ENCODE measurements around the gene PRX. TPM values are rescaled to one million over a fixed set of nuclear protein-coding genes. Genes with fewer than 3 reads are reported as not detected.

Gene PRX
- total RNA-seq, 1 experiment from 2014 or later: 2.5 TPM

DNA sequence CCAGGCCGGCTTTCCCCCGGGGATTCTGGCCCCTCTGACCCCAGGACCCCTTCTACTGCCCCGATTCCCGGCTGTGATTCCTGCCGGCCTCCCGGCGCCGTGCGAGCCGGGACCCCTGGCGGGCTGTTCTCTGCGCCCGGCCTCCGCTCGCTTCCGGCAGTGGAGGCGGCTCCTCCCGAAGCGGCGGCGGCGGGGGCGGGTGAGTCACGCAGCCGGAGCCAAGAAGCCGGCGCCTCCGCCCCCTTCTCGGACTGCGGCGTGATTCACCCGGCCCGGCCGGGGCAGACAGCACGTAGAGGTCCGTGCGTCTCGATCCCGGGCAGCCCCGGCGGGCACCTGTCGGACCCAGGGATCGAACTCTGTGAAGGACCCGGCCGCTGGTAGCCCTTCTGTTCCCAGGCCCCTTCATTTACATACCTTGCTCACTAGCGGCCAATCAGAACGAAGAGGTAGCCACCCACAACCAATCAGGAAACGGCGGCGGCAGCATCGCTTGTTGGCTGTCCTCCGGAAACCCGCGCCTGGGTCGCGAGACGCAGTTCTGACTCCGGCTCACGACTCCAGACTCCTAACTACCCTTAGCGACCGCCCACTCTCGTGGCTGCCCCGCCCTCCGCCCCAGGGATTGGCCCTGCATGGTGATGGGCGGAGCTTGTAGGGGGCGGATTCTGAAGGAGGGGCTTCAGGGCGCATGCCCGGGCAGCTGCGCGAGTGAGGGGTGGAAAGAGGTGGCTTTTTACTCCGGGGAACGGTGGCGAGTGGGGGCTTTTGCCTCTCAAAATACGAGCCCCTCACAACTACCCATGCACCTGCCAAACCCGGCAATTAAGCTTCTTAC lies 12.5 kb upstream of the PRX start, which contains the start of gene SERTAD1:
Gene SERTAD1, minus strand, starts transcription at position 543 of the 838 bp plus-strand sequence. CDS start 2,446 bp downstream, outside the sequence.
- peak within 1 kb of the TSS; percentile 68 for H3K4me3 ChIP-seq (ENCODE audit: low read depth, low read length, poor library complexity, severe bottlenecking)
- peak within 1 kb of the TSS; percentile 91 for H3K27ac ChIP-seq (ENCODE audit: low read depth, low read length, poor library complexity, severe bottlenecking)
- intact Hi-C loops (cut with micrococcal nuclease; ENCODE audit: unreplicated experiment): loop anchor here (5.0 kb wide), 2 partner anchors 97 to 123 kb away; no protein-coding TSS in a partner anchor
- TSS peak; percentile 59 for BruUV-seq (replicated peaks)
- peaks cover 6% of the 10 kb centered on the region for H3K4me1 ChIP-seq (ENCODE audit: insufficient read depth, low read length, poor library complexity, severe bottlenecking)
- CTCF ChIA-PET: no interaction called here
- no peaks in the 10 kb centered on the region for H3K27me3 ChIP-seq (replicated peaks; ENCODE audit: insufficient read depth, low read depth, low read length, poor library complexity)
- peaks cover 10% of the 10 kb centered on the region for H3K36me3 ChIP-seq (ENCODE audit: insufficient read depth, low read length, poor library complexity, severe bottlenecking)
- peak; percentile 100 for DNase-seq (ENCODE audit: low spot score)
- POLR2A ChIA-PET (ENCODE audit: low non-redundant PET): interaction anchor here (0.6 to 1.4 kb wide), 3 partner anchors 17 to 1899 kb away, joined by 3 to 5 read pairs (median 5); no protein-coding TSS in a partner anchor
- H3K9me3 ChIP-seq (ENCODE audit: low read depth, low read length, poor library complexity, severe bottlenecking): no peaks in the 10 kb centered on the region
- TF ChIP-seq, protein P1, sequence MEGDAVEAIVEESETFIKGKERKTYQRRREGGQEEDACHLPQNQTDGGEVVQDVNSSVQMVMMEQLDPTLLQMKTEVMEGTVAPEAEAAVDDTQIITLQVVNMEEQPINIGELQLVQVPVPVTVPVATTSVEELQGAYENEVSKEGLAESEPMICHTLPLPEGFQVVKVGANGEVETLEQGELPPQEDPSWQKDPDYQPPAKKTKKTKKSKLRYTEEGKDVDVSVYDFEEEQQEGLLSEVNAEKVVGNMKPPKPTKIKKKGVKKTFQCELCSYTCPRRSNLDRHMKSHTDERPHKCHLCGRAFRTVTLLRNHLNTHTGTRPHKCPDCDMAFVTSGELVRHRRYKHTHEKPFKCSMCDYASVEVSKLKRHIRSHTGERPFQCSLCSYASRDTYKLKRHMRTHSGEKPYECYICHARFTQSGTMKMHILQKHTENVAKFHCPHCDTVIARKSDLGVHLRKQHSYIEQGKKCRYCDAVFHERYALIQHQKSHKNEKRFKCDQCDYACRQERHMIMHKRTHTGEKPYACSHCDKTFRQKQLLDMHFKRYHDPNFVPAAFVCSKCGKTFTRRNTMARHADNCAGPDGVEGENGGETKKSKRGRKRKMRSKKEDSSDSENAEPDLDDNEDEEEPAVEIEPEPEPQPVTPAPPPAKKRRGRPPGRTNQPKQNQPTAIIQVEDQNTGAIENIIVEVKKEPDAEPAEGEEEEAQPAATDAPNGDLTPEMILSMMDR (conservative IDR thresholded peaks at IDR 0.05; ENCODE audit: low read depth, low read length): peak; percentile 82
- no peak for TF ChIP-seq EZH2 (IDR thresholded peaks at IDR 0.05; ENCODE audit: borderline replicate concordance, low read depth, low read length, poor library complexity, severe bottlenecking)

DNA sequence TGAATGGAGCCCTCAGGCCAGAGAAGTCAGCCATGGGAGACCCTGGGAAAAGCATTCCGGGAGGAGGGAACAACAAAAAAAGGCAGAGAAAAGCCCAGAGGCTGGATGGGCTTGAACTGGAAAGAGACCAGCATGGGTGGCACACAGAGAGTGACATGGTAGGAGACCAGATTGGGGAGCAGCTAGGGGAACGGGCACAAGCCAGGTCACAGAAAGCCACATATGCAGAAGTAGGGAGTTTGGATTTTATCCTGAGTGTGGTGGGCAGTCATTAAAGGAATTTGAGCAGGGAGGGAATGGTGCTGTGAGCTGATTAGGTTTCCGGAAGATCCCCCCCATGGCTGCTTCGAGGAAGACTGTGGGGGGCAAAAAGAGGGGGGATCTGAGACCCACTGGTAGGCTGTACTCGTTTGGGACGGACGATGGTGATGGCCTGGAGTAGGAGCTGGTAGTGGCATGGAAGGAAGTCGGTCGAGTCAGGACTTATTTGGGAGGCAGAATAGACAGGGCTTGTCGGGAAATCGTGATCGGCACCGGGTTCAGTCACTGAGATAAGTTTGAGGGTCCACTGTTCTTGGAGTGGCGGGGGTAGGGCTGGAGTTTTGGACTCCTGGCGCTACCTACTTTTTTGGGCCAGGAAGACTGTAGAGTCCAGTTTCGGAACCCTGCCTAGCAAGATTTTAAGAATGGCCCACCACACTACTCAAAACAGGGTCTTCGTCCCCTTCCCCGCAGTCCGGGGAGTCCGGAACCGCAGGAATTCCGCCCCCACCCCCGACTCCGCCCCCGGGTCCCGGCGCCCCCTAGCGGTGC lies 11.7 kb upstream of the PRX start:
- H3K27ac ChIP-seq (ENCODE audit: low read depth, low read length, poor library complexity, severe bottlenecking): peak overlapping the region; percentile 91
- ChIA-PET CTCF (no interaction called here), POLR2A (ENCODE audit: low non-redundant PET) (no interaction called here)
- TF ChIP-seq, protein P1 (conservative IDR thresholded peaks at IDR 0.05; ENCODE audit: low read depth, low read length): no peak
- TF ChIP-seq EZH2 (IDR thresholded peaks at IDR 0.05; ENCODE audit: borderline replicate concordance, low read depth, low read length, poor library complexity, severe bottlenecking): no peak
- peak overlapping the region; percentile 68 for H3K4me3 ChIP-seq (ENCODE audit: low read depth, low read length, poor library complexity, severe bottlenecking)
- no TSS peak for BruUV-seq (replicated peaks)
- no peaks in the 10 kb centered on the region for H3K27me3 ChIP-seq (replicated peaks; ENCODE audit: insufficient read depth, low read depth, low read length, poor library complexity)
- intact Hi-C loops (cut with micrococcal nuclease; ENCODE audit: unreplicated experiment): loop anchor here (5.0 kb wide), 2 partner anchors 97 to 123 kb away; no protein-coding TSS in a partner anchor
- peak; percentile 37 for DNase-seq (ENCODE audit: low spot score)
- H3K9me3 ChIP-seq (ENCODE audit: low read depth, low read length, poor library complexity, severe bottlenecking): no peaks in the 10 kb centered on the region
- H3K4me1 ChIP-seq (ENCODE audit: insufficient read depth, low read length, poor library complexity, severe bottlenecking): peaks cover 6% of the 10 kb centered on the region
- H3K36me3 ChIP-seq (ENCODE audit: insufficient read depth, low read length, poor library complexity, severe bottlenecking): peaks cover 10% of the 10 kb centered on the region

DNA sequence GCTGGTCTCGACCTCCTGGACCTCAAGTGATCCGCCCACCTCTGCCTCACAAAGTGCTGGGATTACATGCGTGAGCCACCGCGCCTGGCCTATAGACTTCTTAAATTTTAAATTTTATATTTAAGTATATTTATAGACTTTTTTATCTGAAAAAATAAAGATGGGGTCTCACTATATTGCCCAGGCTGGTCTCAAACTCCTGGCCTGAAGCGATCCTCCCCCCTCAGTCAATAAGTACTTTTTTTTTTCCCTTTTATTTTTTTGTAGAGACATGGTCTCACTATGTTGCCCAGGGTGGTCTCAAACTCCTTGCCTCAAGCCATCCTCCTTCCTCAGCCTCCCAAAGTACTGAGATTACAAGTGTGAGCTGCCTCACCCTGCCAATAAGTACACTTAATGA lies 10.8 kb upstream of the PRX start:
- CTCF ChIA-PET: no interaction called here
- TF ChIP-seq, protein P1 (conservative IDR thresholded peaks at IDR 0.05; ENCODE audit: low read depth, low read length): no peak
- no peak for TF ChIP-seq EZH2 (IDR thresholded peaks at IDR 0.05; ENCODE audit: borderline replicate concordance, low read depth, low read length, poor library complexity, severe bottlenecking)
- no peak for DNase-seq (ENCODE audit: low spot score)
- intact Hi-C loops (cut with micrococcal nuclease; ENCODE audit: unreplicated experiment): no loop called here
- POLR2A ChIA-PET (ENCODE audit: low non-redundant PET): no interaction called here
- Histone ChIP-seq H3K4me3 (ENCODE audit: low read depth, low read length, poor library complexity, severe bottlenecking) (no peak overlapping the region), H3K36me3 (ENCODE audit: insufficient read depth, low read length, poor library complexity, severe bottlenecking) (peaks cover 10% of the 10 kb centered on the region), H3K4me1 (ENCODE audit: insufficient read depth, low read length, poor library complexity, severe bottlenecking) (peaks cover 6% of the 10 kb centered on the region), H3K27me3 (replicated peaks; ENCODE audit: insufficient read depth, low read depth, low read length, poor library complexity) (no peaks in the 10 kb centered on the region), H3K27ac (ENCODE audit: low read depth, low read length, poor library complexity, severe bottlenecking) (no peak overlapping the region), H3K9me3 (ENCODE audit: low read depth, low read length, poor library complexity, severe bottlenecking) (no peaks in the 10 kb centered on the region)
- BruUV-seq (replicated peaks): no TSS peak
